Calu3 (cell line): Measurements from ENCODE around the gene CLEC16A. TPM values are rescaled to one million over a fixed set of nuclear protein-coding genes. Genes with fewer than 3 reads are reported as not detected.

ENCODE experiments used
- BruUV-seq: library from RNA; stranded (reverse); fragments of 400-500 nt; replicated peaks from 2 replicates; lab custom pipeline; 2021; lab: Mats Ljungman, UMichigan
- CTCF ChIA-PET: fragments of 300-600 bp; sonication (Branson Sonifier 250); formaldehyde crosslinking; loops from one replicate; lab custom pipeline; 2022; ENCODE audit warnings: antibody characterized with exemption; lab: Charles Lee
- DNase-seq: peaks from one replicate; pipeline ENCODE4 v3.0.0; 2022
- H3K27ac Mint-ChIP-seq: one replicate; pipeline ENCODE4 v1.8.0; 2022; ENCODE audit warnings: mixed read lengths; ENCODE audit not compliant: unreplicated experiment
- H3K27me3 Mint-ChIP-seq: one replicate; pipeline ENCODE4 v1.8.0; 2022; ENCODE audit warnings: mixed read lengths; ENCODE audit not compliant: unreplicated experiment
- H3K36me3 Mint-ChIP-seq: one replicate; pipeline ENCODE4 v1.8.0; 2022; ENCODE audit warnings: mild to moderate bottlenecking, moderate library complexity, mixed read lengths; ENCODE audit not compliant: insufficient read depth, unreplicated experiment
- H3K4me1 Mint-ChIP-seq: one replicate; pipeline ENCODE4 v1.8.0; 2022; ENCODE audit warnings: mild to moderate bottlenecking, low read depth, mixed read lengths; ENCODE audit not compliant: unreplicated experiment
- H3K4me3 Mint-ChIP-seq: one replicate; pipeline ENCODE4 v1.8.0; 2022; ENCODE audit warnings: mild to moderate bottlenecking, low read depth, moderate library complexity, mixed read lengths; ENCODE audit not compliant: unreplicated experiment
- H3K9me3 Mint-ChIP-seq: one replicate; pipeline ENCODE4 v1.8.0; 2022; ENCODE audit warnings: low read depth, mixed read lengths; ENCODE audit not compliant: unreplicated experiment
- intact Hi-C: fragments of 100-400 bp; cut with micrococcal nuclease; formaldehyde crosslinking; loops from one replicate; pipeline ENCODE4 v1.10.0; 2022; ENCODE audit not compliant: unreplicated experiment
- total RNA-seq: library from RNA; stranded (reverse); gene quantifications from 2 replicates; pipeline ENCODE4 v1.2.3, GENCODE V29; 2022
- TF ChIP-seq, protein P1 (sequence below): fragments of 200-600 bp; IDR thresholded peaks from one replicate; pipeline ENCODE4 v1.8.0; 2022; ENCODE audit warnings: antibody characterized with exemption; ENCODE audit not compliant: unreplicated experiment

The CLEC16A gene
- total RNA-seq, 1 experiment from 2014 or later = 33.0 TPM

- intact Hi-C loops = no loop called here
- TF ChIP-seq, protein P1, sequence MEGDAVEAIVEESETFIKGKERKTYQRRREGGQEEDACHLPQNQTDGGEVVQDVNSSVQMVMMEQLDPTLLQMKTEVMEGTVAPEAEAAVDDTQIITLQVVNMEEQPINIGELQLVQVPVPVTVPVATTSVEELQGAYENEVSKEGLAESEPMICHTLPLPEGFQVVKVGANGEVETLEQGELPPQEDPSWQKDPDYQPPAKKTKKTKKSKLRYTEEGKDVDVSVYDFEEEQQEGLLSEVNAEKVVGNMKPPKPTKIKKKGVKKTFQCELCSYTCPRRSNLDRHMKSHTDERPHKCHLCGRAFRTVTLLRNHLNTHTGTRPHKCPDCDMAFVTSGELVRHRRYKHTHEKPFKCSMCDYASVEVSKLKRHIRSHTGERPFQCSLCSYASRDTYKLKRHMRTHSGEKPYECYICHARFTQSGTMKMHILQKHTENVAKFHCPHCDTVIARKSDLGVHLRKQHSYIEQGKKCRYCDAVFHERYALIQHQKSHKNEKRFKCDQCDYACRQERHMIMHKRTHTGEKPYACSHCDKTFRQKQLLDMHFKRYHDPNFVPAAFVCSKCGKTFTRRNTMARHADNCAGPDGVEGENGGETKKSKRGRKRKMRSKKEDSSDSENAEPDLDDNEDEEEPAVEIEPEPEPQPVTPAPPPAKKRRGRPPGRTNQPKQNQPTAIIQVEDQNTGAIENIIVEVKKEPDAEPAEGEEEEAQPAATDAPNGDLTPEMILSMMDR = no peak
- H3K27me3 Mint-ChIP-seq = no peaks in the 10 kb centered on the region
- no peaks in the 10 kb centered on the region for H3K9me3 Mint-ChIP-seq
- no TSS peak for BruUV-seq
- CTCF ChIA-PET = no interaction called here
- no peak for DNase-seq
- peaks cover 6% of the 10 kb centered on the region for H3K36me3 Mint-ChIP-seq
- H3K4me1 Mint-ChIP-seq = no peaks in the 10 kb centered on the region
- no peak overlapping the region for H3K4me3 Mint-ChIP-seq
- no peak overlapping the region for H3K27ac Mint-ChIP-seq
Observed at GRCh38 chr16:11036868-11037410, 92.6 kb downstream of the CLEC16A start.

- BruUV-seq = no TSS peak
- no peaks in the 10 kb centered on the region for H3K4me1 Mint-ChIP-seq
- DNase-seq = no peak
- H3K9me3 Mint-ChIP-seq = no peaks in the 10 kb centered on the region
- intact Hi-C loops = no loop called here
- peaks cover 6% of the 10 kb centered on the region for H3K36me3 Mint-ChIP-seq
- H3K27ac Mint-ChIP-seq = no peak overlapping the region
- no peaks in the 10 kb centered on the region for H3K27me3 Mint-ChIP-seq
- TF ChIP-seq, protein P1 = no peak
- CTCF ChIA-PET = no interaction called here
- no peak overlapping the region for H3K4me3 Mint-ChIP-seq
Observed at GRCh38 chr16:11038305-11038704, 93.9 kb downstream of the CLEC16A start.

DNA sequence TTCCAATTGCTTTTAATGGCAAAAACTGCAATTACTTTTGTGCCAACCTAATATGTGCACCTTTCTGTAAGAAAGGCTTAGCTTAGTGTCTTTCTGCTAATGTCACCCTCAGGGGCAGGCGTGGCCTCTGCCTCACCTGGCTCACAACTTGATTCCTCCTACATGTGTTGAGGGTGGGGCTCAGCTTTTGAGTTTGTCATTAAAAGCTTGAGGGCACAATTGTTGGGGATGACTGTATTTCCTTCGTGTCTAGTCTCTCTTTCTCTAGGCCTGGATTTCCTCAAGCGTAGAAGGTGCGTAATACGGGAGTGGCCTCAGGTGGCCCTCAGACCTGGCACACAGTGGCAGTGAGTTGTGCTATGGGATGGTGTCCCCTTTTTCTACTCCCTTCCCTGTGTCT is 94.4 kb downstream of the CLEC16A start:
- Mint-ChIP-seq H3K27ac (no peak overlapping the region), H3K4me1 (no peaks in the 10 kb centered on the region), H3K4me3 (no peak overlapping the region), H3K9me3 (no peaks in the 10 kb centered on the region), H3K27me3 (no peaks in the 10 kb centered on the region), H3K36me3 (peaks cover 6% of the 10 kb centered on the region)
- no TSS peak for BruUV-seq
- intact Hi-C loops = no loop called here
- TF ChIP-seq, protein P1 = no peak
- CTCF ChIA-PET = no interaction called here
- DNase-seq = no peak

- no TSS peak for BruUV-seq
- TF ChIP-seq, protein P1 = no peak
- Mint-ChIP-seq H3K9me3 (no peaks in the 10 kb centered on the region), H3K4me3 (no peak overlapping the region), H3K36me3 (peaks cover 6% of the 10 kb centered on the region), H3K4me1 (no peaks in the 10 kb centered on the region), H3K27ac (no peak overlapping the region), H3K27me3 (no peaks in the 10 kb centered on the region)
- intact Hi-C loops = no loop called here
- CTCF ChIA-PET = interaction anchor here (0.6 to 0.9 kb wide), 2 partner anchors 19 to 23 kb away, joined by 3 read pairs; no protein-coding TSS in a partner anchor
- DNase-seq = no peak
Observed at GRCh38 chr16:11039726-11040125, 95.4 kb downstream of the CLEC16A start.
